ENCODE results near the gene PWP2. TPM values are rescaled to one million over a fixed set of nuclear protein-coding genes. Genes with fewer than 3 reads are reported as not detected.

The PWP2 gene
- total and polyA plus RNA-seq, 11 donors, result 0.70 to 10.2 (median 5.0) TPM; not detected in 1

- TF ChIP-seq CTCF (IDR thresholded peaks at IDR 0.05) (no peak), POLR2A (IDR thresholded peaks at IDR 0.05) (no peak)
- Histone ChIP-seq H3K36me3 (peaks cover 0 to 100% (median 77%) of the 10 kb centered on the region in 9 donors), H3K4me1 (peaks cover 3 to 82% (median 55%) of the 10 kb centered on the region in 12 donors), H3K27ac (peak overlapping the region; percentile 51 to 90 (median 81)), H3K27me3 (no peaks in the 10 kb centered on the region), H3K4me3 (no peak overlapping the region), H3K9me3 (no peaks in the 10 kb centered on the region)
- intact Hi-C loops (cut with DNase I), result loop anchor here in 1 of 10 donors (1.0 kb wide), 1 partner anchor 49 kb away; no protein-coding TSS in a partner anchor
- WGBS, 4 donors, result 67 to 76% (median 72%) methylated on average over 13 to 21 of the region's 21 CpGs
- ATAC-seq (peak in 3 of 4 donors; percentile 2 to 28 (median 8)), DNase-seq (peak in 1 of 5 donors; percentile 16)
These were observed 20.4 kb upstream of the PWP2 start for GRCh38 chr21:44086636-44087425.

- intact Hi-C loops (cut with DNase I), result no loop called here
- Histone ChIP-seq H3K27ac (peak overlapping the region in 11 of 12 donors; percentile 51 to 90 (median 82)), H3K4me3 (no peak overlapping the region), H3K36me3 (peaks cover 0 to 100% (median 80%) of the 10 kb centered on the region in 9 donors), H3K27me3 (no peaks in the 10 kb centered on the region), H3K9me3 (no peaks in the 10 kb centered on the region), H3K4me1 (peaks cover 3 to 75% (median 52%) of the 10 kb centered on the region in 12 donors)
- TF ChIP-seq CTCF (IDR thresholded peaks at IDR 0.05), result no peak
- TF ChIP-seq POLR2A (IDR thresholded peaks at IDR 0.05), result no peak
- DNase-seq (peak in 1 of 5 donors; percentile 22), ATAC-seq (no peak)
- WGBS, 4 donors, result 82 to 90% (median 87%) methylated on average over 29 to 33 of the region's 33 CpGs
These were observed 19.5 kb upstream of the PWP2 start for GRCh38 chr21:44087426-44088400.

GRCh38 chr21:44088401-44088780, 18.8 kb upstream of the PWP2 start:
- no peaks in the 10 kb centered on the region for H3K27me3 ChIP-seq
- WGBS, 4 donors, result 93 to 94% (median 94%) methylated on average over 16 to 18 of the region's 18 CpGs
- H3K9me3 ChIP-seq, result no peaks in the 10 kb centered on the region
- no peak overlapping the region for H3K4me3 ChIP-seq
- H3K36me3 ChIP-seq, result peaks cover 0 to 100% (median 80%) of the 10 kb centered on the region in 9 donors
- ATAC-seq, result no peak
- TF ChIP-seq CTCF (IDR thresholded peaks at IDR 0.05) (no peak), POLR2A (IDR thresholded peaks at IDR 0.05) (no peak)
- peaks cover 3 to 68% (median 46%) of the 10 kb centered on the region in 12 donors for H3K4me1 ChIP-seq
- intact Hi-C loops (cut with DNase I), result no loop called here
- DNase-seq, result peak in 1 of 5 donors; percentile 6
- H3K27ac ChIP-seq, result peak overlapping the region in 7 of 12 donors; percentile 9 to 90 (median 80)
